Epidermal melanocyte (primary cell): ENCODE results near the gene MN1.

Experiments
- DNase-seq: peaks from one replicate; pipeline ENCODE4 v3.0.0; 2011; ENCODE audit warnings: low spot score; ENCODE audit not compliant: insufficient read length

Gene MN1

GRCh38 chr22:27801616-27802345, at the start of gene MN1:
TSS of gene MN1 (minus strand) at chr22:27801756. CDS start at chr22:27800543, 1,213 bp downstream.
- DNase-seq, result peak; percentile 53

DNA sequence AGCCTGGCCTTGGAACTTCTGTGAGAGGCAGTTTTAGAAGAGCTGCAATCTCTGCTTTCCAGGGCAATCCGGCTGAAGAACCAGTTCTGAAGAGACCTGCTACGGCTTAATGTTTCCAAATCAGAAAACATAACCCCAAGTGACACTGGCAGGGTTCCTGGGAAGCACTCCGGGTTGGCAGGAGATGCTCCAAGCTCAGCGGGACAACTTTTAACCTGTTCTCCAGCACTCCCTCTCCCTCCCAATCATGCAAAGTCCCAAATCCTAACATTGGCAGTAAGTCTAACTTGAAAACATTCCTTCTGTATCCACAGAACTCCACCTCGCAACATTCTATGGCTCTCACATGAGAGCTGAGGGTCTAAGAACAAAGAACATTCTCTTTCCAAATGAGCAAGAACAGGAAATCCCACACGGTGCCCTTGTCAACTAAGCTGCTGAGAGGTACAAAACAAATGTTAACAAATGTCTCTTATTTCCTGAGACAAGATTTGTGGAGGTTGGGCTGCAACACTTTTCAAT, 48.5 kb upstream of the MN1 start:
- no peak for DNase-seq

- no peak for DNase-seq
These were observed 46.4 kb upstream of the MN1 start for GRCh38 chr22:27848005-27848404.

DNA sequence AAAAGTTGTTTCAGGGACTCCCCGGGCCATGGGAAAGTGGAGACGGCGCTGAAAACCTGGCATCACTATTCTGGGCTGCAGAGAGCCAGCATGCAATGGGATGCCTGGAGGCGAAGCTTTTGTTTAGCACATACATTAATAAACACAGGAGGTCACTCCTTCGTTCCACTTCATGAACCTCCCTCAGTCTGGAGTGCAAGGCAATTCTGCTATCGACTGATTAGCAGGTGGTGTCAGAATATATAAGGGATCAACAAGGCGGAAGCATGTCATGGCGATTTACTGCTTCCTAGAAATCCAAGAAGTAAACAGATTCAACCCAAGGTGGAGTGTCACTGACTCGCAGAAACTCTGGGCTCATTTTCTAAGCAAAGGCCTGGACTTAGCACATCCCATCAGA, 45.4 kb upstream of the MN1 start:
- DNase-seq, result no peak

- DNase-seq, result no peak
These were observed 44.7 kb upstream of the MN1 start for GRCh38 chr22:27846248-27846757.

- DNase-seq, result no peak
These were observed 44.1 kb upstream of the MN1 start for GRCh38 chr22:27845644-27846043.

- no peak for DNase-seq
These were observed 43.4 kb upstream of the MN1 start for GRCh38 chr22:27844656-27845591.

GRCh38 chr22:27844256-27844655, 42.7 kb upstream of the MN1 start:
- no peak for DNase-seq

GRCh38 chr22:27843441-27843840, 41.9 kb upstream of the MN1 start:
- DNase-seq, result no peak

GRCh38 chr22:27842669-27843431, 41.3 kb upstream of the MN1 start:
- no peak for DNase-seq

DNA sequence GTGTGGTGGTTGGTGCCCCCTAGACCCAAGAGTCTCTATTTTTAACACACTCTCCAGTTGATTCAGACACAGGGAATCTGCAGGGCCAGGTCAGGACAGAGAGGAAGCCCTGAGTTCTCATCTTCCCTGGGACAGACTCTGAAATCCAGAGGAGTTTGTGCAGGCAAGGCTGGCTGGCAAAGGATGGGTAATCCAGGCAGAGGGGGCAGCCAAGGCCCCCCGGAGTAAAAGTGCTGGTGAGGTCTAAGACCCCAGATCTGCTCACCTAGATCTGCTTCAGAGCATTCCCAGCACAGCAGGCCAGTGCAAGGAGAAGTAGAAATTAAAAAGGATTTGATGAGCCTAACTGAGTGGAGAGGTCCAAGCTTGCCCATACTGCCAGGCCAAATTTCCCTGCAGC, 40.6 kb upstream of the MN1 start:
- no peak for DNase-seq

DNA sequence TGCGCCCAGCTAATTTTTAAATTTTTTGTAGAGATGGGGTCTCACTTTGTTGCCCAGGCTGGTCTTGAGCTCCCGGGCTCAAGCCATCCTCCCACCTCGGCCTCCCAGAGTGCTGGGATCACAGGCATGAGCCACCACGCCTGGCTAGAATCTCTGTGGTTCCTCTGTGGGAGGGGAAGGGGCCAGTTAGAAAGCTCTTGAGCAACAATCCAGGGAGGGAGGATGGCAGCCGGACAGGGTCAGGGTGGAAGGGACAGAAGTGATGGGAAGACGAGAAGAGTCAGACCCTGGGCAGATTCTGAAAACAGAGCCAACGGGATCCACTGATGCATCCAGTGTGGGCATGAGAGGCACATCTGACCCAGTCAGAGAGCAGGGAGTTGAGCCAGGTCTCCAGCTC, 38.9 kb upstream of the MN1 start:
- no peak for DNase-seq

DNA sequence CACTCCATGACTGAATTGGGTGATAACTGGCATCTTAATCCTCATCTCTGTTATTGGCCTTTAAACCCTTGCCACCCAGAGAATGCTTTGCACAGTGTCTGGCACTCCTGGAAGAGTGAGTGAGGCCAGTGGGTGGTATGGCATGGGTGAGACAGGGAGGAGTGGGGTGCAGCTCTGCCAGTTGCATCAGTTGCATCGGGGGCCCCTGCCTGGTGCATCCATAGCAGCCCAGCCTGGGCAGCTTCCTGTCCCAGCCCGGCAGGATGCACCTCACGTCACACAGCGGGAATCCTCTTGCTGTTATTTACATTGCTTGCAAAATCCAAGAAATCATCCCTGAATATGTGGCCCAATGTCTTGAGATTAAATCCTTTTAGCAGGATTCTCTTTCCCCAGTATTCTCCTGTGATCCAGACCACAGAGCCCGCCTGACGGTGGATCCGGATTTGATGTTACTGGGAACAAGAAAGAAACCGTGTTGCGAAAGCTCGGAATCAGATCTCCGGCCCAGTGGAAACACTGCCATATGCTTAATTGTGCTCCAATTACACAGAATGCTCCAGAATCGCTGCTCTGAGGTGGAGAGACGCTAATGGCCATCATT, 37.6 kb upstream of the MN1 start:
- DNase-seq, result no peak

GRCh38 chr22:27836181-27836580, 34.6 kb upstream of the MN1 start:
- no peak for DNase-seq

- no peak for DNase-seq
These were observed 33.9 kb upstream of the MN1 start for GRCh38 chr22:27835446-27835845.

- no peak for DNase-seq
These were observed 33.0 kb upstream of the MN1 start for GRCh38 chr22:27834364-27835185.

GRCh38 chr22:27833803-27834202, 32.2 kb upstream of the MN1 start:
- DNase-seq, result no peak

DNA sequence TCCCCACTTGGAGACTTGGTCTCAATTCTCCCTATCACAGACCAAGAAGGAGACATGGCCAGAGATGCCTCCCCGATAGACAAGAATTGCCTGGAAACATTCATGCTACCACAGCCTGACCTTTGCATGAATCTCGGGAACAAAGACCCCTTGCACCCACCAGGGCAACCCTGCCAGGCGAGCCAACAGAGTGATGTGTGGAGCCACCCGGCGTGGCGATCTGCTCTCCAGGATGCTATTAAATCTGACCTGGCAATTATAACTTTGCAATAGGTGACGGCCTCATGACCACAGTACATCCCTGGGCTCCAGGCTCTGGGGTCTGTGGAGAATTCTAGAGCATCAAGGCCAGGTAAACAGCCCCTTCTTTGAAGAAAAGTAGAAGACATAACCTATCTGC, 31.1 kb upstream of the MN1 start:
- no peak for DNase-seq

GRCh38 chr22:27829620-27830019, 28.1 kb upstream of the MN1 start:
- DNase-seq, result no peak
